Prostate gland (tissue), 1 donor: Measurements from ENCODE around the gene RPTOR.

ENCODE experiments used
- POLR2A ChIP-seq: fragments of 450-650 bp; IDR thresholded peaks from one replicate; pipeline ENCODE4 v1.6.1; 2016; ENCODE audit warnings: antibody characterized with exemption, mild to moderate bottlenecking
- POLR2AphosphoS5 ChIP-seq: sonication (generic); formaldehyde crosslinking; IDR thresholded peaks from one replicate; pipeline ENCODE4 v1.6.1; 2017; ENCODE audit warnings: antibody characterized with exemption

DNA sequence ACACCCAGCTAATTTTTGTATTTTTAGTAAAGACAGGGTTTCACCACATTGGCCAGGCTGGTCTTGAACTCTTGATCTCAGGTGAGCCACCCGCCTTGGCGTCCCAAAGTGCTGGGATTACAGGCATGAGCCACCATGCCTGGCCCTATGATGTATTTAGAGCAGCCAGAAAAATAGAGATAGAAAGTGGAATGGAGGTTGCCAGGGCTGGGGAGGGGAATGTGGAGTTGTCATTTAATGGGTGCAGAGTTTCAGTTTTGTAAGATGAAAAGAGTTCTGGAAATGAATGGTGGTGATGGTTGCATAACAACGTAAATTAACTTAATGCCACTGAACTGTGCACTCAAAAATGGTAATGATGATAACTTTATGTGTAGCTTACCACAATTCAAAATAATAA is 36.7 kb upstream of the RPTOR start:
- TF ChIP-seq POLR2A = no peak
- no peak for TF ChIP-seq POLR2AphosphoS5
